Left lobe of liver (tissue), 2 donors: ENCODE data around the gene ABCA1. TPM values are rescaled to one million over a fixed set of nuclear protein-coding genes. Genes with fewer than 3 reads are reported as not detected.
"Not testable (repeated sequence)": the region's sequence is repeated elsewhere in the genome, so short reads cannot be mapped to it uniquely, and the experiment has no call there.

Source experiments
- ATAC-seq: fragments of 200-7000 bp; cut with Tn5 transposase; one replicate; pipeline ENCODE4 v1.9.1; 2020; ENCODE audit warnings: mild to moderate bottlenecking, moderate library complexity
- DNase-seq: peaks from one replicate; pipeline ENCODE4 v3.0.0-alpha.2; 2020; ENCODE audit warnings: low spot score
- total RNA-seq: library from RNA; stranded (reverse); gene quantifications from one replicate; pipeline ENCODE4 v1.2.1, GENCODE V29; 2021
- donor health status: DM: no; HTN: no; CAD: no; lungs with moderate emphysema.
- donor health status: DM: no; HTN: yes; CAD: no.

The ABCA1 gene
- total RNA-seq, 1 donor from 2014 or later = 48.3 TPM

DNA sequence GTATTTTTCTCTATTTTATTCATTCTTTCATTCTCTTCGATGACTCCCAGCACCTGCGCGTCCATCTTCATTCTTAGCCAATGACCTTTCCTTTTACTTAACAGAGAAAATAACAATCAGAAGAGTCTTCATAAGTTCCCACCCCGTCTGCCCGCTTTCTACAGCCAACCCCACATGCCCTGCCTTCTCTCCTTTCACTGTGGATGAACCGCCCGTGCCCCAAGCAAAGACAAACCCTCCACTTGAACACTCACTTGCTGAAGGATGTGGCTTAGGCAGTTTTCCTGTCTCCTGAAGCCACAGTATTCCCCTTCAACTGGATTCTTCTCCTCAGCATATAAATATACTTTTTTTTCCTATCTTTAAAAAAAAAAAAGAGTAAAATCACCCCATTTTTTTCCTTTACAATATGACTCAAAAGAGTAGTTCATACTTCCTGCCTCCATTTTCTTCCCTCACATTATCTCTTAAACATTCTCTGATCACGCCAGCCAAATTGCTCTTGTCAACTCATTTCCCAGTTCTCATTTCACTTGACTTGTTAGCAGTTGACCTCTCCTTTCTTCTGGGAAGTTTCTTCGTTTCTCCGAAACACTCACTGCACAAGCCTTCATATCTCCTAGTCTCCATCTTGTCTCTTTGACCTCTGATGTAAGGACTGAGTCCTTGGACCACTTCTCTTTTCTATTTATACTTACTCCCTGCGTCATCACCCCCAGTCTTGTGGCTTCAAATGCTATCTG, 153.0 kb downstream of the ABCA1 start:
- DNase-seq (no peak), ATAC-seq (peak; percentile 29)

DNA sequence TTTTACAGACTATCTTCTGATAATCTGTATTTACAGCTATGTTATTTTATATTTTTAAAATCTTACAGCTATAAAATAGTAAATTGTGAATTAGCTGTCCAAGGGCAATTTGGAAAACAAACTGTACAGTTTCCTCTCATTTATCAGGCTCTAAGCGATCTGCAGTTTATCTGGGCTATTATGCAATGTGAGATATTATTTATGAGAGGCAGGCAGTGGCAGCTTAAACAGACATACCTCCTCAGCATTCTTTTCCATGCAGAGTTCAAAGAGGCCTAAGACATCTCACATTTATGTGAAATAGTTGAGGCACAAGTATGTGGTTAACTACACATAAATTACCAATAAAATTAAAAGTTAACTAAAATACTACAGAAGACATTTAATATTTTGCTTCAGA, 153.8 kb downstream of the ABCA1 start:
- ATAC-seq (no peak), DNase-seq (no peak)

DNA sequence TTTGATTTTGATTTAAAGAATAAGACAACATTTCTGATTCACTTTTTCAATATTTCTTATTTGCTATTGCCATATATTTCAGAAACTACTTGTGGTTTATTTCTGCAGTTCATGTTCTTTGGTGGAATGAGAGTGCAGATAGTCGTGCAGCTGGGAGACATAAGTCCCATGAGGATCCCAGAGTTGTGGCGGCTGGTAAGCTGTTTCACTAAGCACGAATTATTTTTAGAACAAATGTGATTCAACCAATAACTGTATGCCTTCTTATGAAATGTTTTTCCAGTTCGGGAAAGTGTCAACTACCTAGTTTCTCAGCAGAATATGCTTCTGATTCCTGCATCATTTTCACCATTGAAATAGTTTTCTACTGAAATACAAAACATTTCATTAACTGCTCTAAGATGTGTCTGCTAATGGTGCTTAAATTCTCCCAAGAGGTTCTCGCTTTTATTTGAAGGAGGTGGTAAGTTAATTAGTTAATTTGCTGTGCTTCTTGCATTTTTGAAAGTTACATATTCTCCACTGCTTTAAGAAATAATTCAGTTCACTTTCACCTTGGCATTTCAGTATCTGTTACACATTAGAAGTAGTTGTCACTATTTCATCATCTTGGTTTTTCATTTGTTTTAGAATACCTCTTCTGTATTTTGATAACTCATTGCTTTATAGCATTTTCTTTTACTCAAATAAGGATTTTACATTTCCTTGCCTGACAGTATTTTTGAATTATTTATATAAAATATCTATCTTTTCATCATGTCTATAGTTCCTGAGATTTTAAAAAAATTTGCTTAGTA, 155.0 kb downstream of the ABCA1 start:
- no peak for ATAC-seq
- no peak for DNase-seq

DNA sequence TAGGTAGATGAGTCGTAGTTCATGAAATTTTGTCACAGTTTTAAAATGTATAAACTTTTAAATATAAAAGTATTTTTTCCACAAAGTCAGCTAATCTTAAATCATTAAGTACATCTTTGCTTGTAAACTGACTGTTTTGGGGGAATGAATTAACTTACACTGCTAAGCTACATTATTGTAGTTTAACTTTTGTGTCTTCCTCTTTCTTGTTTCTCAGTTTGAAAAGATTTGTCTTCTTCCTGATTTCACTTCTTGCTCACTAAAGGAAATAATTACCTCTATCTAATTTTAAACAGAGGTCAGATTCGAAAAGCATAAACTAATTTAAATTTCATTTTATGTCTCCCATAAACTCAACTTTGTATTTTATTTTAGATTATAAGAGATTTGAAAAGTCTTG, 158.3 kb downstream of the ABCA1 start:
- ATAC-seq (no peak), DNase-seq (no peak)

DNA sequence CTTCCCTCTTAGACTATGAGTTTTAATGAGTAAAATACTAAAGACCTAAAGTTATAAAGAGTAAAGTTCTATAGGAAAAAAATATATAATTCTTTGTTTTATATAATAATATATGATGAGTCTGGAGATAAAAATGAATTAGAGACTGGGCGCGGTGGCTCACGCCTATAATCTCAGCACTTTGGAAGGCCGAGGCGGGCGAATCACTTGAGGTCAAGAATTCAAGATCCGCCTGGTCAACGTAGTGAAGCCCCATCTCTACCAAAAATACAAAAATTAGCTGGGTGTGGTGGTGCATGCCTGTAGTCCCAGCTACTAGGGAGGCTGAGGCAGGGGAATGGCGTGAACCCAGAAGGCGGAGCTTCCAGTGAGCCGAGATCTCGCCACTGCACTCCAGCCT, 158.9 kb downstream of the ABCA1 start:
- not testable (repeated sequence) for ATAC-seq, DNase-seq

DNA sequence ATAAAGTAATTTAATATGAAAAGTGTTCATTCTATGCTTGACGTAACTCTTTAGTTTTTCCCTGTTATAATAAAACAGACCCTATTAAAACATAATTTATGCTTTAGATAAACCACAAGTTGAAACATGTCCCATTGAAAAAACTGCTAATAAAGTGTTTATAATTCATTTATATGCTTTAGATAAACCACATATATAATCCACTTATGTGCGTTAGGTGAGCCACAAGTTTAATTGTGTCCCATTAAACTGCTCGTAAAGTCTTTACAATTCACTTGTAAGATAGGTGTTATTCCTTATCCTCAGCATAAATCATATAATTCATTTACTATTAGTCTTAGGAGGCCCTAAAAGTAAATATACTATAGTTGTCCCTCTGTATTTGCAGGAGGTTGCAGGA, 160.4 kb downstream of the ABCA1 start:
- ATAC-seq = no peak

DNA sequence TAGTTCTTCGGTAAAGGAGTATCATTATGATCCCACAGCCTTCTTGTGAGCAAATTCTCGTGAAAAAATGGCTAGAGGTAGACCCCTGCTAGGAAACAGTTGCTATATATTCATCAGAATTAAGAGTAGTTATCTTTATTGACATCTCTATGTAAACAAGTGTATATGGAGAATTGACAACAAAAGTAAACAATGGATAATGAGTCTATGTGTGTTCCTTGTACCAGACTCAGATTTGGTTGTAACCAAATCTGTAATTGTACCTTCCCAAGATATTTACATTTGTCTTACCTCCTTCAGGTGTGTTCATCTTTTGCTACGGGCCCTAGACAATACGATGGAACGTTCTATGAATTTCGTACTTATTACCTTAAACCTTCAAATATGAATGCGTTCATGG, 161.9 kb downstream of the ABCA1 start:
- ATAC-seq (no peak), DNase-seq (no peak)

More for the DNA sequence above, 160.4 kb downstream of the ABCA1 start:
- no peak for DNase-seq

DNA sequence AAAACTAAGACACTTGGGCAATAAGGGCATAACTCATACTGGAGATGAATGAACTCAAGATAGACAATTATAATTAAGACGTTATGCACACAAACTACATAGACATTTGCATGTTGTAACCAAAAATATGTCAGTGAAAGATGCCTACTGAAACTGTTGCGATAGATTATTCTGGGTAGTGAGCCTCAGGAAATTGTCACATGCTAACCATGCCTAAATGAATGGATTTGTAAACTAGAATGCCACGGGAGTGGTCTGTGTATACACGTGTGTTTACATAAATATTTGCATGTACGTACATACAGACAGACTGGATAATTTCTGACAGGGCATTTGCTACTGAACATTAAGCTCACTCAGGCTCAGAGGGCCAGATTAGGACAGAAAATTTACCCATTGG, 162.8 kb downstream of the ABCA1 start:
- ATAC-seq (no peak), DNase-seq (no peak)

DNA sequence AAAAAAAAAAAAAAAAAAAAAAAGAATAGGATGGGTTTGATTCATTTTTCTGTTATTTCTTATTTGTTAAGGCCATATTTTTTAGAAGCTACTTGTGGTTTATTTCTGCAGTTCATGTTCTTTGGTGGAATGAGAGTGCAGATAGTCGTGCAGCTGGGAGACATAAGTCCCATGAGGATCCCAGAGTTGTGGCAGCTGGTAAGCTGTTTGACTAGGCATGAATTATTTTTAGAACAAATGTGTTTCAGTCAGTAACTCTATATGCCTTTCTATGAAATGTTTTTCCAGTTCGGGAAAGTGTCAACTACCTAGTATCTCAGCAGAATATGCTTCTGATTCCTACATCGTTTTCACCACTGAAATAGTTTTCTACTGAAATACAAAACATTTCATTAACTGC, 169.0 kb downstream of the ABCA1 start:
- DNase-seq (no peak), ATAC-seq (no peak)

DNA sequence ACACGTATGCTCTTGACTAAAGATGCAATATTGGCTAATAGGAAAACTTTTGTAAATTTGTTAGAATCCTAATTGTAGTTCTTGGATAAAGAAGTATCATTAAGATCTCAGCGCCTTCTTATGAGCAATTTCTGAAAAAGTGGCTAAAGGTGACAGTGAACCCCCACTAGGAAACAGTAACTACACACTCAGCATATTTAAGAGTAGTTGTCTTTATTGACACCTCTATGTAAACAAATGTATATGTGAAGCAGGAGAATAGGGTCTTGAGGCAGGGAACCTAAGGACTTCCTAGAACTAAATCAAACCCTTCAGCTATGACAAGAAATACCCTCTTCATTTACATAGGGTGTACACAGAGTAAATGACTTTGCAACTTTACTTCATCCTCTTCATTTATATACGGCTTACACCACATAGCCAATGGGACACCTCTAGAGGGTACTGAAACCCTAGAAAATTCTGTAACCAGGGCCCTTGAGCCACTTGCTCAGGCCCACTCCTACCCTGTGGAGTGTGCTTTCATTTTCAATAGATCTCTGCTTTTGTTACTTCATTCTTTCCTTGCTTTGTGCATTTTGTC, 177.7 kb downstream of the ABCA1 start:
- ATAC-seq (no peak), DNase-seq (no peak)

DNA sequence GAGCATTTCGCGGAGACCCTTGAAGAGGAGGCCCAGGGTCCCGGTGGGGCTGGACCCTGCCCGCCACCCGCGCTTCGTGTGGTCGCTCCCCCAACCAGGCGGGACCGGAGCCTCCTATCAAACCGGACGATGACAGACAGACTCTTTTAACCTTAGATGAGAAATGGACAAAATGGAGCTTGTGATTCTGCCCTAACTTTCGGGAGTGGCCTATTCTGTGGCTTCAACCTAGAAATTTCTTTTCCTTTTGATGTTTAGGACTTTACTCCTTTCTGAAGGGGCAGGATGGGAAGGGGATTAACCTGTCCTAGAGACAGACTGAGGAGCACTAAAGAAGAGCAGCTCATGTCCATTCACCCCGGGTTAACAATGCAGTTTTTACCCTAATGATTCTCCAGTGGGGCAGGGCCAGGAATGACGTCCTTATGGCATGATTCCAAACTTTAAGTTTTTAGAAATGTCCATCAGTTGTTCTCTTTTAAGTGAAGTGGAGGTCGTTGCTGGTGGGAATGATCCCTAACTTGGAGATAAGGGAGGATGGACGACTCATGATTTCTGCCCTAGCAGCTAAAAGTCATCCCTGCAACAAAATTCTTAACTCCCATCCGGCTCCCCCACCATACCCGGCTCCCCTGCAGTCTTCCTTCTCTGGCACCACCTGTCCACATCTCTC, 179.5 kb downstream of the ABCA1 start:
- ATAC-seq (no peak), DNase-seq (no peak)

DNA sequence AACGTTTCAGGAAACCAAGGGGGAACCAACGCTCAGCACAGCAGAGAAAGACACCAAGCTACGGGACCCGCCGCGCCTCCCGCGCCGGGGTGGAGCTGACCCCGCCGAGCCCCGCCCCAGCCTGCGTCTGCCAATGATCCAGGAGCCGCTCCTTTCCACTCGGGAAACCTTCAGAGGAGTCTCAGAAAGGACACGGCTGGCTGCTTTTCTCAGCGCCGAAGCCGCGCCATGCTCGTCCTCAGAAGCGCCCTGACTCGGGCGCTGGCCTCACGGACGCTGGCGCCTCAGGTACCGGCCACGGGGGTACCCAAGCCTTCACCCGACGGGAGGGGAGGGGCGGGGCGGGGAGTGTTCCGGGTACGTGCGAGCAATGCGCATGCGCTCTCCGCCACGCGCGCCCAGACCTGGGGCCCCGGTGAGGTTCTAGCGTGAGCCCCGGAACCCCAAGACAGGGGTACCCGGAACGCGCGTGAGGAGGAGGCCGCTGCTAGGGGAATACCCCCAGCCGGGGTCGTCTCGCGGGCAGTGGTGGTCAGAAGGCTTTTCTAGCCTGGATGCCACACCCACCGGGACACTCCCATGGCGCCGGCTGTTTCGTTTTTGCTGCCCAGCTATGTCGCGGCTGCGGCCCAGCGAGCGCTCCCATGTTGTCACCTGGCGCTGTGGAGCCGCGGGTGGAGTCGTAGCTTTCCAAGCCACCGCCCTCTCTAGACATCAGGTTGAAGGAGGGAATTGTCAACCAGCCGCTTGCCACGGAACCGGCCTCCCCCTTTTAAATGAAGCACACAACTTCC, 180.2 kb downstream of the ABCA1 start, which contains the start of gene NIPSNAP3A:
TSS of gene NIPSNAP3A (plus strand) at position 119 of the 794 bp plus-strand sequence. CDS start at position 229, 110 bp downstream.
- peak; percentile 92 for DNase-seq
- peak; percentile 89 for ATAC-seq

DNA sequence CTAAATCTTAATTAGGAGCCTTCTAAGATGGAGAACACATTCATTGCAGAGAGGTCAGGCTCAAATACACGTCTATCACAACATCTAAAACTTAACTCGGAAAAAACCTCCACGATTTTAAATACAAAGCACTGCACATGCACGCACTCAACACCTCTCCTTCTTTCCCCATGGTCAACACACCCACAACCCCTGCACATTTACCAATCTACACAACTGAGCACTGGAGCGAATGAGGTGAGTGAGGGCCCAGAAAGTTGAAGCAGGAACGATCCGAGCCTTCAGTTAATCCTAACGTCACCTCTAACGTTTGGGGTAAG, 180.8 kb downstream of the ABCA1 start:
- DNase-seq = no peak
- peak; percentile 40 for ATAC-seq

DNA sequence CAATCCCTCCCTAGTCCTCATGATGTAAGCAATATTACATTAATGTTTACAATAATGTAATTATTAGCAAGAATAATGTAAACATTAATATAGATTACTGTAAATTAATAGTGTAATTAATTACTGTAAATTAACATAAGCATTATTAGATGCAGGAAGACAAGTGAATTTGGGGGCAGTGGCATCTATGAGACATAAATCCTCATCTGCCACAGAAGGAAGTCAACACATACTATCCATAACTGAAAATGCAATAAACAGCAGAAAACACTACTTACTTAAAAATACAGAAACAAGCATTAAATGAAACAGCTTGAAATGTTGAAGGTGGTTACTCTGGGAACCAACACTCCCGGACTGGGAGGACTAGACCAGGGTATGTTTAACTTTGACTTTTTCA, 181.2 kb downstream of the ABCA1 start:
- DNase-seq (no peak), ATAC-seq (no peak)

DNA sequence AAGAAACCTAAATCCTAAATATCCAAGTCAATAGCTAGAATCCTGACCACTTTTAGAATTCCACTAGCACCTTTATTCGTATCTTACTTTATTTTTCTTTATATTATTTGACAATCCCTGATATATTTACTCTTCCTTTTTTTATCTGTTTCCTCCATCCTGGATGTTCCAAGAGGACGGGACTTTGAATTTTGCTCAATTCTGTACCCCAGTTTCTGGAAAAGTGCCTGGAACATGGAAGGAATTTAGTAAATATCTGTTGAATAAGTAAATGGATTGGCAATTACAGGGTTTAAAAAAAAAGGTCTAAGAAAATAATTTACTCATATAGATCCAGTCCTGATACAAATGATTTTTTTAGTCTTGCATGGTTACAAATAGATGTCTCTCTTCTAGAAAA, 181.7 kb downstream of the ABCA1 start:
- peak; percentile 2 for ATAC-seq
- DNase-seq = peak; percentile 56

DNA sequence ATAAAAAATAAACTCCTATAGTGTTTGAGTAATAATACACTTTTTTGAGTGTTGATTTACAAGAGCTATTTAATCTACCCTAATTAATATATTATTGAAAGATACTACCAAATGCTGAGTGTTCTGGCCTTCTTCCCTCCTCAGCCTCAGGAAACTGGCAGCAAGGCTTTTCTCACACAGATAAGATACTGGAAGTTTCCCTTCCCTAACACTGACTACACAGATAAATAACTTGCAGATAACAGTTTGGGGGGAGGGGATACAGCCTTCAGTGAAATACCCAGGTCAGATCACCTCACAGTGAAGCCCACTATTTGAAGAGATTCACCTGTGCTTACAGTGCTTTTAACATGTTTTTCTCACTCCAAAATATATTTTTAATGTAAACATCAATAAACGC, 182.1 kb downstream of the ABCA1 start:
- DNase-seq = no peak
- ATAC-seq = no peak

DNA sequence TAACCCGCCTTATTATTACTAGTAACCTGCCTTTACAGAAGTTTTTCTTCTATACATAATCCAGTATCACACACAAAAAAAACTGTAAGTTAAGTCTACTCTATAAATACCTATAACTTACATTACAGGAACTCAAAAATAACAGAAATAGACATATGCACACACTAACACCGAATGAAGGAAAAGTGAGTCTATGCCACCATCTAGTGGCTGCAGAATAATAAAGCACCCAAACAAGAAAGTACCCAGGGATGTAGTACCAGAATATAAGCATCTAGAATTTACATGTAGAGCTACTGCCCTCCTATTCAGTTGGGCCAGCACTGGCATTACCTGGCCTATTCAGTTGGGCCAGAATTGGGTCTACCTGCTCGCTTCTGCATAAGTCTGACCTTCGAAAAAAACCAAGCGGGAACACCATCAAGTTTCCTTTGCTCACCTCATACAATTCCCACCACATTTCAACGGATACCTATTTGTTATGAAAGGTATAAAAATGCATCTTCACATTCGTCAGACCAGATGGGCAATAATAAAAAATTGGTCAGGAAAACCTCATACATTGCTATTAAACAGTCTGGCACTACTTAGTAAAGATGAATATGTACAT, 184.5 kb downstream of the ABCA1 start:
- ATAC-seq (peak; percentile 38), DNase-seq (no peak)

DNA sequence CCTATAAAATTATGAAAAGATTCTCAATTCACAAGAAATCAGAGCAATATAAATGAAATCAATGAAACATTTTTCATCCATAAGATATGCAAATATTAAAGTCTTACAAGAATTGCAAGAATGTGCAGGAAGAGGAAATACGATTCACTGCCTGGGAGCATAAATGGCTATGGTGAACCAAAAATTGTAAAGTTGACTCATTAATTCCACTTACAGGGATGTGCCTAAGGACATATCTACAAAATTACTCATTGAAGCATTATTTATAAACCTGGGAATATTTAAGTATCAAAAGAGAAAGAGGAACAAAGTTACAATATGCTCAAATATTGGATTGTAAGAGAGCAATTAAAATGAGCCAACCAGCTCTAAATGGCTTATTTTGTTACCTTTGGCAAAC, 187.3 kb downstream of the ABCA1 start:
- ATAC-seq (no peak), DNase-seq (no peak)

DNA sequence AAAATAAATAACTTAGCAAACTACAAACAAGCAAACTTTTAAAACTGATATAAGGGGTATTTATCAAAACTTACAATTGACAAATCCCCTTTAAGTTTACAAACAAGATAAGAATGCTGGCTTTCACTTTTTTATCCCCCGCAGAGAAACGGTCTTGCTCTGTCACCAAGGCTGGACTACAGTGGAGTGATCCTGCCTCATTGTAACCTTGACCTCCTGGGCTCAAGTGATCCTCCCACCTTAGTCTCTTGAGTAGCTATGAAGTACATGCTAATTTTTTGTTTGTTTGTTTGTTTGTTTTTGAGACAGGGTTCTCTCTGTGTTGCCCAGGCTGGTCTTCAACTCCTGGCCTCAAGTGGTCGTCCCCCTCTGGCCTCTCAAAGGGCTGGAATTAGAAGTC, 189.5 kb downstream of the ABCA1 start:
- no peak for ATAC-seq
- no peak for DNase-seq
